Measurements from ENCODE around the gene ACOX1.

- TF ChIP-seq CTCF (conservative IDR thresholded peaks at IDR 0.05; ENCODE audit: low read depth, low read length) (no peak), EZH2 (IDR thresholded peaks at IDR 0.05; ENCODE audit: borderline replicate concordance, low read depth, low read length, poor library complexity, severe bottlenecking) (no peak)
Observed at GRCh38 chr17:75937652-75938051, 41.3 kb downstream of the ACOX1 start.
